Anterior cingulate cortex (tissue), 58 donors: Measurements from ENCODE around the gene RNF167.

ENCODE experiments used
- DNase-seq, 58 donors: peaks; one replicate each; lab custom pipeline; 2025; lab: John Stamatoyannopoulos, UW

Gene RNF167

GRCh38 chr17:4949321-4950074 is 9.4 kb downstream of the RNF167 start:
- peak in 24 of 58 donors; percentile 17 to 75 (median 56) for DNase-seq

DNA sequence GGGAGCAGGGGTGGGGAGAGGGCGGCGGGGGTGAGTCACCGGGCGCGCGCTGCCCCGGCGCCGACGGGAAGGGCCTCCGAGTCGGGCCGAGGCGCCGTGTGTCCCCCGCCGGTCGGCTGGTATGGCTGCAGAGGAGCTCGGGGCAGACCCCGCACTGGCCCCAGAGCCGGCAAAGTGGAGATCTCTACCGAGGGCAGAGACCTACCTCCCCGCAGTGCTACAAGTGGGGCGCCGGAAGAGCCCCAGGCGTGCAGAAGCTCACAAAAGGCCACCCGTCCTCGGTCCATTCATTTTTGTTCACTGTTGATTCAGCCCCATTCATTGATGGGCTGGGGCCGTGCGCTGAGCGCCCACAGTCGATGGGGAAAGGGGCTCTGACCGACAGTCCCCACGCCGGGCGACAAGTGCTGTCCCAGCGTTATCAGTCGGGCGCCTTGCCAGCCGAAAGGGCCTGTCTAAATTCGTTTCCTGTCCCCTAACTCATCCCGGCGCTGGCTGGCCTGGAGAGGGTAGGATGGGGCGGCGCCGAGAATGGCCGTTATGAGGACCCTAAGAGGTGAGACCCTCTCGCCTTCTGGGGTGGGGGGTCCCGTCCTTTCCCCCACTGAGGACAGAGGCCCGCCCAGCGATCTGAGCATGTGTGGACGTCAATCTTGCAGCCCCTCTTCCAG is 10.1 kb downstream of the RNF167 start:
- peak in 4 of 58 donors; percentile 15 to 75 (median 50) for DNase-seq

DNA sequence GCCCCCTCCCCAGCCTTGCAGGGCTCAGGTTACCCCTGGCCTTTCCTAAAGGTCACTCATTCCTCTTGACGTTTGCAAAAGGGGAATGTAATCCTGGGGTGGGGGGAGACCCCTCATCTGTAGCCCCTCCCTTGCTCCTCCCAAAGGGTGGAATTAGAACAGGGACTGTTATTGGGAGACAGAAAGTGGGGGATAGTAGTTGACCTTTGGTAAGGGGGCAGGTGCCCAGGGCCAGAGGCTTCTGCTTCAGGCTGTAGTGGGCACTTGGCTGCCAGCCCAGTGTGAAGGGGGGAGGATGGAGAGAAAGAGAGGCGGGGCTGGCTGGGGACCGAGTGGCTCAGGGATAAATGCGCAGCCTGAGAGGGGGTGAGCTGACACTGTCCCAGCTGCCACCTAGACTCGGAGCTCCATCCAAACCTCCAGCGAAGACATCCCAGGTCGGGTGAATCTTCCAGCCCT is 10.7 kb downstream of the RNF167 start, which contains the start of gene ENO3:
Gene ENO3, plus strand, starts transcription at position 374 of the 459 bp plus-strand sequence. CDS start 711 bp downstream, outside the sequence.
- peak in 1 of 58 donors; percentile 6 for DNase-seq

DNA sequence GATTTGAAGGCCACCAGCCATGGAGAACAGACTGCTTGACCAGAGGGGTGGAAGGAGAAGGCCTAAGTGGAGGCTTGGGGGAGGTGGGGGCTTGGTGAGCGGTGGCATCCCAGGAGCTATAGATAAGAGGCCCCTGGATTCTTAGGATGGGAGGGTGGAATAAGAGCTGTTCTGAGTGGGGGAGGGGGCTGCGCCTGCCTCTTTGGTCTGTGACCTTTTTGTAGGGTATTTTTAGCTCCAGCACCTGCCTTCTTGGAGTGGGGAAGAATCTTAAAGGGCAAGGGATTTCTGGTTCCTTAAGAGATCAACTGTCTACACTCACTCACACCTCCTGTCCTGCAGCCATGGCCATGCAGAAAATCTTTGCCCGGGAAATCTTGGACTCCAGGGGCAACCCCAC is 11.4 kb downstream of the RNF167 start:
- no peak for DNase-seq

DNA sequence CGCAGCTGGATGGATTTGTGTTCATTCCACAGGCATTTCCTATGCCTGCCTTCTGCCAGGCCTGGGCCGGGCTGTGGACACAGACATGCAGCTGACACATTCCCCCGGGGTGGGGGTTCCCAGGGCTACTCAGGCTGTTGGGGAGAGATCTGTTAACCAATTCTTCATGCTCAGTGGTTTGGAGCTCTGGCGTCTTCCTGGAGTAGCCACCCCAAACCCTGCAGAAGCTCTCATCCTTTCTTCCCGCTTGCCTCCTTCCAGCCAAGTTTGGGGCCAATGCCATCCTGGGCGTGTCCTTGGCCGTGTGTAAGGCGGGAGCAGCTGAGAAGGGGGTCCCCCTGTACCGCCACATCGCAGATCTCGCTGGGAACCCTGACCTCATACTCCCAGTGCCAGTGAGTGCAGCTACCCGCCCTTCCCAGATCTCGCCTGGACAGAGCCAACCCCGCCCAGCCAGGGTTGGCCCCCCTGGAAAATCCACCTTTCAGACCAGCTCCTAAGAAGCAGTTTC is 13.4 kb downstream of the RNF167 start:
- DNase-seq = no peak

DNA sequence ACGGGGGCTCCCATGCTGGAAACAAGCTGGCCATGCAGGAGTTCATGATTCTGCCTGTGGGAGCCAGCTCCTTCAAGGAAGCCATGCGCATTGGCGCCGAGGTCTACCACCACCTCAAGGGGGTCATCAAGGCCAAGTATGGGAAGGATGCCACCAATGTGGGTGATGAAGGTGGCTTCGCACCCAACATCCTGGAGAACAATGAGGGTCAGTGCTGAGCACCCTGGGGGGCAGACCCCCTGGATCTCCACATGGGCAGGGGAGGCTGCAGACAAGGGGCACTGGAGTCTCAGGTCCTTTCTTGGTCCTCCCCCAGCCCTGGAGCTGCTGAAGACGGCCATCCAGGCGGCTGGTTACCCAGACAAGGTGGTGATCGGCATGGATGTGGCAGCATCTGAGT is 15.0 kb downstream of the RNF167 start:
- DNase-seq = no peak

DNA sequence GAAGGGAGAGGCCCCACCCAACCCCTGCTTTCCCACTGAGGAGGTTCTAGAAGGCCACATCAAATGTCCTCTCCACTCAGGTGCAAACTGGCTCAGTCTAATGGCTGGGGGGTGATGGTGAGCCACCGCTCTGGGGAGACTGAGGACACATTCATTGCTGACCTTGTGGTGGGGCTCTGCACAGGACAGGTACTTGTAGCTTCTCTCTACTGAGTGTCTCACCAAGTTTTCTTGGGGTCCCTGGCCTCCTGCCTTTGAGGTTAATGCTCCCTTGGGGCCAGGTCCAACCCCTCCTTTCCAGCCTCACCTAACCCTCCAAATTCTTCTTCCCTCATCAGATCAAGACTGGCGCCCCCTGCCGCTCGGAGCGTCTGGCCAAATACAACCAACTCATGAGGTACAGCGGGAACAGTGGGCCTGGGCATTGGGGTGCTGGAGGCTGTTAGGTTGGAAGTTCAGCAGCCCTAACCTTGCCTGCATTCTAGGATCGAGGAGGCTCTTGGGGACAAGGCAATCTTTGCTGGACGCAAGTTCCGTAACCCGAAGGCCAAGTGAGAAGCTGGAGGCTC is 16.5 kb downstream of the RNF167 start:
- no peak for DNase-seq

DNA sequence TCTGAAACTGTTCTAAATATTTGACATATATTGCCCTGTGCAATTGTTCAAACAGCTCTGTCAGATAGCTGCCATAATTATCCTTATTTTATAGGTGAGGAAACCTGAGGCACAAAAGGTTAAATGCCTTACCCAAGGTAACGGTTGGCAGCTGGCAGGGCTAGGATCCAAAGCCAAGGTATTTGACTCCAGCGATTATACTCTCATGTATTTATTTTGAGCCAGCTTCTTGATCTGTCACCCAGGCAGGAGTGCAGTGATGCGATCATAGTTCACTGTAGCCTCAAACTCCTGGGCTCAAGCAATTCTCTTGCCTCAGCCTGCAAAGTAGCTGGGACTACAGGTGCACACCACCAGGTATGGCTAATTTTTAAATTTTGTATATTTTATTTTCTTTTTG is 18.0 kb downstream of the RNF167 start:
- DNase-seq = no peak

DNA sequence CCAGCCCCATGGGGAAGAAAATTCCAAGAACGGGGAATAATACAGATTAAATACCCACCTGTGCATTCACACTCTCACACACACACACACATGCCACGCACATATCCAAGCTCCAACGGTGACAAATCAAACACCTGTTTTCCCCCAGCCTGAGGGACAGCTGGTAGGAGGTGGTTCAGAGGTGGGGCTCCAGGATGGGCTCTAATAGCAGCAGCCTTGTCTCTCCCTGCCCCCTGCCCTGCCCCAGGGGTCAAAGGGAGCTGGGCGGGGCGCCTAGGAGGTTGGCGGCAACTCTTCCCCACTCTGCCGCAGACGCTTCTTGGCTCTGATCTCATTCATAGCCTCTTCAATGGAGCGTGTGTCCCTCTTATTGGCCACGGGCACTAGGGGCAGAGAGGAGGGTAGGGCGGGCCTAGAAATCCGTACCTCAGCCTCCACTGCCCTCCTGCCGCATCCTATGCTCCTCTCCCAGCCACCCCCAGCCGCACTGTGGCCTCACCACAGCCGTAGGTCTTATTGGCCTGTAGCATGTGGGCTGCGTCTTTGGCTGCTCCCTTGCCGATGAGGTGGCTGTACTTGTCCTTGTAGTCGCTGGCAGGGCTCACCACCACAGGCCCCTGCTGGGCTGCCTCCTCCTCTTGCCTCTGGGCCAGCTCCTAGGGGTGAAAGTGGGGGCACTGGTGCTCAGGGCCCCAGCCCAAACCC is 19.3 kb downstream of the RNF167 start:
- DNase-seq = no peak

DNA sequence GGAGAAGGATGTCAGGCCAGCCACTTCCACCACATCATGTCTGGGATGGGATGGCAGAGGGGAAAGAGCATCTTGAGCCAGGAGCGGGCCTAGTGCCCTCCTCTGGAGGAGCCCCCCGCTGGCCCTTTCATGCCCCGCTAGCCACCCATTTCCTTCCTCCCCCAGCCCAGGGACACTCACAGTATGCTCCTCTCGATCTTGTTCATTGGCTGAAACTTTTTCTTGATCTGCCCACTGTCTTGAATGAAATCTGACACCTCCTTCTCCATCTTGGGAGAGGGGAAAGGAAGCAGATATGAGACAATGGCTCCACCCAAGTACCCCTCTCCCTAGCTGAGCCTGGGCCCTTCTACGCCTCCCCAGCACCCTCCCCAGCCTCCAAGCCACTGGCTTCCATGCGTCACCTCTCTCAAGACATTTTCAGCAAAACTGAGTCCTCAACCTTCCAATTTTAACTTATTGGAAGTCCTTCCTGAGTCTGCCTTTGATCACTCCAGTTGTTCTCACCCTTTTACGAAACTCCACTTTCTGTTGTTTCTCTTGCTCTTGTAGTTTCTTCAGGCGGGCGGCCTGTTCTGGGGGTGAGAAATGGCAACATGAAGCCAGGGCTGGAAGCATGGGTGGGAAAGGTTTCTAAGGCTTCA is 20.3 kb downstream of the RNF167 start:
- DNase-seq = no peak

DNA sequence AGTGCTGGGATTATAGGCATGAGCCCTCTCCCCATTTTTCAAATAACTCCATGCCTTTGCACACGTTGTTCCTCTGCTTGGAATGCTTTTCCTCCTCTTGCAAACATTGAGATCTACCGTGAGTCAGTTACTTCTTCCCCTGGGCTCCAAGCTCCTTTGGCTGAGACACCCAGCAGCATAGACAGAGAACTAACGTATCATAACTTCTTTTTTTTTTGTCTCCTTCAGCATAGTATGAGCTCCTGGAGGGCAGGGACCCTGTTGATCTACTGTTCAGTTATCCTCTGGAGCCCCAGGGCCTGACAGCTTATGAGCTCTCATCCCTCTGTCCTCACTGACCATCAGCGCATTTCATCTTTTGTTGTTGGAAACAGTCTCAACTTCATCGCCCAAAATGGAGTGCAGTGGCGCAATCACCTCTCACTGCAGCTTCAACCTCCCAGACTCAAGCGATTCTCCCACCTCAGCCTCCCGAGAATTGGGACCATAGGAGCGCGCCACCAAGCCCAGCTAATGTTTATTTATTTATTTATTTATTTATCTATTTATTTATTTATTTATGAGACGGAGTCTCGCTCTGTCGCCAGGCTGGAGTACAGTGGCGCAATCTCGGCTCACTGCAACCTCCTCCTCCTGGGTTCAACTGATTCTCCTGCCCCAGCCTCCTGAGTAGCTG is 25.4 kb downstream of the RNF167 start:
- DNase-seq = no peak

DNA sequence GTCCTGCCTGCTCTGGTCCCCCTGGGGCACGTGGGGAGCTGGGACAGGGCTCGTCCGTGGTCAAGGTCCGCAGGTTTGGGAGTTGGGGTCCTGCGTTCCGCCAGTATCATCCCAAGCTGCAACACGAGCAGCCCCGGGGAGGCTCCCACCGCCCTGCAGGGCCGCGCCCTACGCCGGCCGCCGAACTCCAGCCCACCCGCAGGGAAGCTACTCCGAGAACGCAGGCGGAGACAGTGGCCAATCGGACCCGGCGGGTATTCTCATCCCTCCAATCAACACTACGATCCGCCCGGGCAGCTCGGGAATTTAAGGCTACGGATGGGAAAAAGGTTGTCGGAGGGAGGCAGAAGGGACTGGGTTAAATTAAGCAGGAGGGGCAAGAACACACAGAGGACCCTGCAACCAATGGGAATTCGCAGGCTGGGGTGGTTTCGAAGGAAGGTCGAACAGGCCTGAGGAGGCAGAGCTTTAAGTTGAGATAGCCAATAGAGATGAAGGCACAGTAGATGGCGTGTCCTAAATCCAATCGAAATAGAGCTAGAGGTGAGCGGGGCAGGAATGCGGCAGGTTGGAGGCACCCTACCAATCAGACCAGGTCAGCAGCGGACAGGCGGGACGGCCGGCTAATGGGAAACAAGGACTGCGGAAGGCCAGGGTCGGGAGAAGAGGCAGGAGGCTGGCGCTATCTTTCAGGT is 26.9 kb downstream of the RNF167 start:
- DNase-seq = peak in 57 of 58 donors; percentile 93 to 100 (median 99)

DNA sequence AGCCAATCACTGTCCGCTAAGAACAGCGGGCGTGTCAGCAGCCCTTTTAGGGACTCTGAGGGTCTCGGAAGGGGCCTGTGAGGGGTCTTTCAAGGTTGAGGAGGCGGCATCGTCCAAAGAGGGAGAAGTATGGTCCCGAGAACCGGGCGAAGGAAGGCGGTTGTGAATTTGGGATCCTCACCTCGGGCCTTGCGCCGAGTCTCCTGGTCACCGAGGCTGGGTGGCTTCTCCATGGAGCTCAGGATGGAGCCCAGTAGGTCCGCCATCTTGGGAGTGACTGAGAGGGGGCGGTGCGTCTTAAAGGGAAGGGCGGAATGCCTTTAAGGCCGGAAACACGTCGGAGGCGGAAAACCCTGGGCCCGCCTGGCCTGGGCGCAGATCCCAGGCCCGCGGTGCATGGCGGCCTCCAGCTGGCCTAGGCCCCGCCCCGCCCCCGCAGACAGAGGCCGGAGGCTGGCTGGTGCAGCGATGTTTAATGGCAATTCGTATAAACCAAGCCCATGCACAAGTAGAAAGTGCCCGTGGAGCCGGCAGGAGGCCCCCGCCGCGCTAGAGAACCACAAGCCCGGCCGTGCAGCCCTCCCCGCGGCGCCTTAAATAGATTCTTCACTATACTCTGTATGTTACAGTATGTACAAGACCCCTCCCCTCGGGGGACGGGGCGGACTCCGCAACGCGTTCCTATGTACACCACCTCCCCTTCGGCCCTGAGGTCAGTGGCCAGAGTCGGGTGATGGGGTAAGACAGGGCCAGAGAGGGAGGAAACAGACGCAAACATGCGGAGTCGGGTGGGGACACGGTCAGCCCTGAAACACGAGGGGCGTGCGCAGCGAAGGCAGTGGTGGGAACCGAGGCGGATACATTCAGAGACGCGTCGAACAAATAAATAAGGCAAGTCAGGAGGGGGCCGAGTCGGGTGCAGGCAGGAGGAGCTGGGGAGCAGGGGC is 27.7 kb downstream of the RNF167 start, which contains the start of gene SPAG7:
Gene SPAG7, minus strand, starts transcription at position 279 of the 947 bp plus-strand sequence. Its CDS starts 13 bp downstream, at position 266.
- peak in 57 of 58 donors; percentile 91 to 100 (median 97) for DNase-seq

DNA sequence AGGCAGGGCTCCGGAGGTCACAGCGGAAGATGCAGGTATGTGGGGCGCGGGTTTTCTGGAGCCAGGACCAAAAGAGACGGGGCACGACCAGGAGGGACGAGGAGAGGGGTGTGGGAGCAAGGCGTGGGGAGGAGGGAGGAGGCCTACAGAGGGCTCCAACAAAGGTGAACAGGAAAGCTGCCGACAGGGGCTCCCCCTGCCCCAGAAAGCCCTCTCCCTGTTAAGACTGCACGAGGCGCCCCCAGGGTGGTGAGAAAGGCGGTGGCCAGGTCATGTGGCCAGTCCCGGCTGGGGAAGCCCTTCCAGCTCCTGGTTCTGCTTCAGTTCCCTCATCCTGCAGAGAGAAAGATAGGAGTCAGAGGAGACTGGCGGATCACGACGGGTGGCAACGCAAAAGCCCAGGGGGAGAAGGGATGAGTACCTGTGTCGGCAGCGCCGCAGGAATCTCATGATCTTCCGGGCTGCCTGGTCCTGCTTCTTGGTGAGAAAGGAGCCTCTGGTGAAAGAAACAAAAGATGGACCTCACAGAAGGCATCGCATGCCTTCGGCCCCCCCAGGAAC is 28.5 kb downstream of the RNF167 start:
- DNase-seq = peak in 10 of 58 donors; percentile 10 to 48 (median 30)

DNA sequence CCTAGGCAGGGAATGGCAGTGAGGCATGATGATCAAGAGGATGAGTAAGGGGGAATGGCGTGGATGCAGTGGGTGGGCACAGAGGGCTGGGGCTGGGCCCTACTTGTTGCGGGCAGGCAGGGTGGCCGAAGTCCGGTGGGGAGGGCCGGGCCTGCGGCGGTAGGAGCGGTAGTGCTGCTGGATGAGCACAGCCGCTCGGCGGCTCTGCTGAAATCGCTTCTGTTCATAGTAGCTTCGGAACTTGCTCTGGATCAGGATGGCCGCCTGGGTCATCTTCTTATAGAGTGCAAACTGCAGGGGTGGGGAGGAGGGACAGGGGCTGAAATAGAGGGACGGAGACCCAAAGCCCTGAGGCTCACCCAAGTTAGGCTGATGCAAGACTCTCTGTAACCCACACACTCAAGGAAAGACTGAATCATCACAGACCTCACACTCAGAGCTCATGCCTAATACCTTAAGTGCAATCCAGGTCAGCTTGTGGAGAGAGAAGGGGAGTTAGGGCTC is 29.0 kb downstream of the RNF167 start:
- DNase-seq = no peak

GRCh38 chr17:4969551-4970173 is 29.6 kb downstream of the RNF167 start:
- DNase-seq = no peak
